OCI-LY3 (cell line): Measurements from ENCODE around the gene RAB31.

Experiments used
- CTCF ChIP-seq: fragments of 200-600, 300-600 bp; sonication (generic); IDR thresholded peaks from 2 replicates; pipeline ENCODE4 v1.5.1; 2014; ENCODE audit warnings: antibody characterized with exemption, low read length, low read depth
- EZH2phosphoT487 ChIP-seq: fragments of 200-600 bp; shearing (Covaris generic); IDR thresholded peaks from 2 replicates; pipeline ENCODE4 v1.6.1; 2018; ENCODE audit warnings: antibody characterized with exemption, mixed run types, low read depth

- TF ChIP-seq EZH2phosphoT487 (no peak), CTCF (no peak)
Measured at GRCh38 chr18:9755615-9756014, 47.5 kb downstream of the RAB31 start.
